NCI-H187 (cell line): Measurements from ENCODE around the gene TESMIN.

ENCODE experiments used
- DNase-seq, 2 experiments: peaks; one replicate each; lab custom pipeline; 2025; lab: John Stamatoyannopoulos, UW

Gene TESMIN

GRCh38 chr11:68709062-68709461 is 42.3 kb downstream of the TESMIN start:
- DNase-seq = no peak

GRCh38 chr11:68707527-68707926 is 43.8 kb downstream of the TESMIN start:
- DNase-seq = no peak

GRCh38 chr11:68704887-68705286 is 46.4 kb downstream of the TESMIN start:
- no peak for DNase-seq

DNA sequence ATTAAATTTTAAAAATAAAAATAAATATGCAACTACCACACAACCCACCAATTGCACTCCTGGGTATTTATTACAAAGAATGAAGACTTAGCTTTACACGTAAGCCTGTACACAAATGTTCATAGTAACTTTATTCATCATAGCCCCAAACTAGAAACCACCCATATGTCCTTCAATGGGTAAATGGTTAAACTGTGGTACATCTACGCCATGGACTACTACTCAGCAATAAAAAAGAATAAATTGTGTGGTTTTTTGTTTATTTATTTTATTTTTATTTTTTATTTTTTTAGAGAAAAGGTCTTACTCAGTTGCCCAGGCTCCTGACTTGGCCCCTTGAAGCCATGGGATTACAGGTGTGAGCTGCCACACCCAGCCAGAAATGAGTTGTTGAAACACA is 52.3 kb downstream of the TESMIN start:
- no peak for DNase-seq

GRCh38 chr11:68695531-68695930 is 55.8 kb downstream of the TESMIN start:
- no peak for DNase-seq

DNA sequence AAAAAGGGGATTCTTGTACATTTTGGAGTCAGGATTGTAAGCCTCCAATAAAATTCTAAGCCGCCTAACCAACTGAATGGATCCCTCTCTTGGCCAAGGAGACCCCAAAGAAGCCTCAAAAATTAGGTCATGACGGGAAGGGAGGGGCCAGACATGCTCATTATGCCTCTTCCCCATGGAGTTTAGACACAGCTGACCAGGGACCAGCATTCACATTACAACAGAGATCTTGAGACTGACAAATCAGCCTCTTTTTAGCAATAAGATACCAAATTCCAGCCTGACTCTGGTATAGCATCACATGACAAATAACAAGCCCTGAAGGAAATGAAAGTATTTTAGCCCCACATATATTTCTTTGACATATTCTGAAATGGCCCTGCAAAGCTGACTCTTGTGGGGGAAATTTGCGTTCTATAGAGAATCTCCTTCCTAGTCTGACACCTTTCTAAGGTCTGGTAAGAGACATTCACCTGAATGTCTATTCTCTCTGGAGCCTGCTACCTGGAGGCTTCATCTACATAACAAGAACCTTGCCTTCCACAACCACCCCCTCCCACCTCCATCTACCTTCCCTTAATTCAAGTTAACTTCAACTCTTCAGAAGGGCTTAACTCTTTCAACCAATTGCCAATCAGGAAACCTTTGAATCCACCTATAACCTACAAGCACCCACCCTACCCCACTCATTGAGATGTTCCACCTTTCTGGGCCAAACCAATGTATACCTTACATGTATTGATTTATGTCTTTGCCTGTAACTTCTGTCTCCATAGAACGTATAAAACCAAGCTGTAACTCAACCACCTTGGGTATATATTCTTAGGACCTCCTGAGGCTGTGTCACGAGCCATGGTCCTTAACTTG is 56.7 kb downstream of the TESMIN start:
- DNase-seq = no peak

- no peak for DNase-seq
Measured at GRCh38 chr11:68693484-68693882, 57.8 kb downstream of the TESMIN start.

GRCh38 chr11:68692871-68693483 is 58.3 kb downstream of the TESMIN start:
- DNase-seq = no peak

DNA sequence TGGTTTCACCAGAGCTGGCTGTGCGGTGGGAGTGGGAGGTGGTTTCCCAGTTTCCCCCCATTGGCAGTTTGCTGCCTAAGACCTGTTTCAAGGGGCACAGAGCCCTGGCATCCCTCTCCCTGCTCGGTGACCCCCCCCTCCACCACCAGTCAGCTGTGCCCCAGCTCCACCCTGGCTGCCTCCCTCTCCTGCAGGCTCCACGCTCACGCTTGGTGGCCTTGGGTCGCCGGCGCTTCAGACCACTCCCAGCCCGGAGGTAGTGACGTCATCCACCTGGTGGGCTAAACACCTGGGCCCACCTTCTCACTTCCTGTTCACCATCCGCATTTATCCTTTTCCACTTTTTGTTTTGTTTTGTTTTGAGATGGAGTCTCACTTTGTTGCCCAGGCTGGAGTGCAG is 59.2 kb downstream of the TESMIN start:
- no peak for DNase-seq

GRCh38 chr11:68691402-68691784 is 59.9 kb downstream of the TESMIN start:
- DNase-seq = no peak

- no peak for DNase-seq
Measured at GRCh38 chr11:68690671-68691401, 60.5 kb downstream of the TESMIN start.

GRCh38 chr11:68689737-68690625 is 61.3 kb downstream of the TESMIN start:
- no peak for DNase-seq

DNA sequence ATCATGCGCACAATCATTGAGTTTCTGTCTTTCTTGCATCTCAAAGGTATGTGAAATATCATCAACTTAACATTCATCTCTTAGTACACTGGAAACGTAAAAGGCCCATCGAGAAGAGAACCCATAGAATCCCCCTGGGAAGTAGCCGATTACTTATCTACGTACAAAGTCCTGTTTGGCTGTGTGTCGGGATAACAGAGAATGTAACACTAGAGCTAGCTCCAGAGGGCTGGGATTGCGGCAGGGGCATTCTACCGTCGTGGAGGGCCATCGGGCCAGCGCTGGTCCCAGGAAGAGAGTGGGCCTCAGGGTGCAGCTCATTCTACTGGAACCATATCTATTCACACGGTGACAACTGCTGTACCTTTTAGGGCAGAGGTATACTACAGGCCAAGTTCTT is 62.4 kb downstream of the TESMIN start:
- DNase-seq = no peak

- no peak for DNase-seq
Measured at GRCh38 chr11:68687986-68688385, 63.3 kb downstream of the TESMIN start.

- no peak for DNase-seq
Measured at GRCh38 chr11:68687311-68687710, 64.0 kb downstream of the TESMIN start.

DNA sequence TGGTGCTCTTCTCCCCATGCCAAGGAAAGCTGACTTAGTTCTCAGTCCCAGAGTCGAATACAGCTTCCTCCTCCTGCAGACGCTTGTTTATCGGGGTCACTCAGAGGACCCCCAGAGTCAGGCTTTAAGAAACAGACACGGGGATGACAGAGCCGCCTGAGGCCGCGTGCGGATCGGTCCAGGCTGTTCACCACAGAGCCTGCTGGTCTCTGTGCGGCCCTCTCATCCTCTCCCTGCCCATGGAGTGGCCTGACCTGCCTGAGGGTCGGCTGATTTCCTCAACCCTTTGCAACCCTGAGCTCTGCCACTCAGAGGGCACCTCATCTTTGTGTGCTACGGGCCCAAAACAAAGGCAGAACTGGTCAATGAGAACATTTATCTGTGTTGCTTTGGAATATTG is 64.8 kb downstream of the TESMIN start:
- no peak for DNase-seq

DNA sequence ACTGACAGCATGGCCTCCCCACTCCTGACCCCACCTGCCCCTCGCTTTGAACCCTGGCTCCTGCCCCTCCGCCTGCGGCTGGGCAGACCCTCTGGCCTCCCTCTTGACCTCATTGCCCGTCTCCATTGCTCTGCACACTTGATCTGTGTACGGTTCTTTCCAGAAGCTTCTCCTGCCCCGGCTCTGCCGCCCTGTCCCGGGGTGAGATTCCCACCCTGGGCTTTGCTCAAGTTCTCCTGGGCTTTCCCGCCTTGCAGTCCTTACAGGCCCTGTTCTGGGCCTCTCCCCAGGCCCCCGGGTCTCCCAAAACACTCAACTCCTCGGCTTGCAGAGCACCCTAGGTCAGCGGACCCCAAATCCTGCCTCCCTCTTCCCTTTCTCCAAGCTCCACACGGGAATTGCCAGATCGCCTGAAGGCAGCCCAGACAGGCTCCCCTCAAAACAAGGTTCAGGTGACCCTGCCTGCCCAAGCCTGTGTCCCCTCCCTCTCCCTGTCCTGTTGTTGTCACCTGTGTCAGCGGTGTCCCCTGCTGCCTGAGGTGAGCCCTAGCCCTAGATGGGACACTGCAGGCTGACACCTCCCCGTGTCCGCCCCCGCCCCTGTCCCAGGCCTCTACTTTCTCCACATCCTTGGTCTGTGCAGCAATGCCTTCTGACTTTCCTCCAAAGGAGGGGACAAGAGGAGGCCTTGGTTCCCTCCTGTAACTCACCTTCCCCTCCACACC is 65.5 kb downstream of the TESMIN start:
- no peak for DNase-seq

GRCh38 chr11:68684385-68685356 is 66.6 kb downstream of the TESMIN start, which contains the start of gene GAL:
GAL (plus strand) TSS chr11:68684544; CDS start chr11:68684924, 380 bp downstream.
- no peak for DNase-seq

DNA sequence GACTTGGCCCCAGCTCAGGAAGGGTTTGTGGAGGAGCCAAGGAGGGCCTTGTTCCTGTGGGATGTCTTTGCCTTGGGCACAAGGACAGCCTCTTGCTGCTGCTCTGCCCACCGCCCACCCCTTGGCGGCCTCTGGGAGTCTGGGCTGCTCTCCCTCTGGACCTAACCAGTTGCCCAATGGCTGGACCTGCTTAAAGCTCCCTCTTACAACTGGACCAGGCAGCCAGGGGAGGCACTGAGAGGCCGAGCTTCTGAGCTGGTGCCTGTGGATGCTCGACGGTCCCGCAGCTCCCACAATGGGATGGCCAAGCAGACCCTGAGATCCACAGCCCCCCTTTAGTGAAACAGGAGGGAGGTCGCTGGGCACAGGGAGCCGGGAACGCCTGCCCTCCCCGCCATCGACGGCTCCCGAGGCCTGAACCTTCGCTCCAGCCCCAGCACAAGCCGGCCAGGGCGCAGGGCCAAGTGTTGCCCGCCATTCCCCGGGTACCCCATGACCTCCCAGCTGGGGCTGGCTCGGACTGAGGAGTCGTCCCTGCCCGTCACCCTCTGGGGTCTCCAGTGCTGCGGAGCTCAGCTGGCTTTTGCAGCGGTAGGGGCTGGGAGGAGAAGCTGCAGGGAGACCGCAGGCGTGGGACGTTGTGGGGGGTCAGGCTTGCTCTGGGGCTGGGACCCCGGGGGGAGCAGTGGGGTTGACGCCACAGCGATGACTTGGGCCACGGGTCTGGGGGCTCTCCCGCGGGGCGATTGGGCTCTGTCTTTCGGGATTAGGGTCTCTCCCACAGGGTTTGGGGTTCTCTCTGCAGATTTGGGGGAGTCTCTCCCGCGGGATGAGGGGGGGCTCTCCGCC is 67.6 kb downstream of the TESMIN start:
- no peak for DNase-seq
